ENCODE results near the gene ERO1B. TPM values are rescaled to one million over a fixed set of nuclear protein-coding genes. Genes with fewer than 3 reads are reported as not detected.
"Not testable (repeated sequence)": the region's sequence is repeated elsewhere in the genome, so short reads cannot be mapped to it uniquely, and the experiment has no call there.

ERO1B gene
- total RNA-seq, 2 experiments from 2014 or later: 1.9 to 2.0 TPM

- TF ChIP-seq CTCF (IDR thresholded peaks at IDR 0.05): no peak
- ATAC-seq (no peak), DNase-seq (no peak)
- H3K9me3 Mint-ChIP-seq: peaks cover 44% of the 10 kb centered on the region
- H3K27ac Mint-ChIP-seq: no peak overlapping the region
- H3K27me3 Mint-ChIP-seq: no peaks in the 10 kb centered on the region
- POLR2A ChIA-PET: no interaction called here
- intact Hi-C loops (cut with micrococcal nuclease): no loop called here
- H3K36me3 Mint-ChIP-seq (ENCODE audit: low read depth): peaks cover 82% of the 10 kb centered on the region
- no peak overlapping the region for H3K4me3 Mint-ChIP-seq
- no peaks in the 10 kb centered on the region for H3K4me1 Mint-ChIP-seq (ENCODE audit: low read depth)
- CTCF ChIA-PET: no interaction called here
Observed at GRCh38 chr1:236200925-236201324, 80.8 kb downstream of the ERO1B start.

GRCh38 chr1:236193184-236193583 lies 88.6 kb downstream of the ERO1B start:
- intact Hi-C loops (cut with micrococcal nuclease): no loop called here
- peaks cover 85% of the 10 kb centered on the region for H3K36me3 Mint-ChIP-seq (ENCODE audit: low read depth)

GRCh38 chr1:236188084-236188483 lies 93.7 kb downstream of the ERO1B start:
- H3K4me3 Mint-ChIP-seq; intact Hi-C loops (cut with micrococcal nuclease); H3K27me3 Mint-ChIP-seq; H3K27ac Mint-ChIP-seq; ATAC-seq; CTCF ChIA-PET; DNase-seq; POLR2A ChIA-PET; H3K4me1 Mint-ChIP-seq (ENCODE audit: low read depth): not testable (repeated sequence)
- H3K9me3 Mint-ChIP-seq: peaks cover 21% of the 10 kb centered on the region
- H3K36me3 Mint-ChIP-seq (ENCODE audit: low read depth): peaks cover 76% of the 10 kb centered on the region

More at GRCh38 chr1:236193184-236193583, 88.6 kb downstream of the ERO1B start:
- Mint-ChIP-seq H3K9me3 (peaks cover 36% of the 10 kb centered on the region), H3K4me1 (ENCODE audit: low read depth) (no peaks in the 10 kb centered on the region), H3K27me3 (no peaks in the 10 kb centered on the region), H3K27ac (no peak overlapping the region), H3K4me3 (no peak overlapping the region)
- TF ChIP-seq CTCF (IDR thresholded peaks at IDR 0.05): no peak
- CTCF ChIA-PET: no interaction called here
- ATAC-seq: no peak
- no peak for DNase-seq
- POLR2A ChIA-PET: no interaction called here

- H3K4me3 Mint-ChIP-seq, POLR2A ChIA-PET: not testable (repeated sequence)
- H3K36me3 Mint-ChIP-seq (ENCODE audit: low read depth): peaks cover 67% of the 10 kb centered on the region
Observed at GRCh38 chr1:236186471-236186870, 95.3 kb downstream of the ERO1B start.

GRCh38 chr1:236185687-236186086 lies 96.1 kb downstream of the ERO1B start:
- Mint-ChIP-seq H3K27ac (no peak overlapping the region), H3K36me3 (ENCODE audit: low read depth) (peaks cover 62% of the 10 kb centered on the region), H3K4me1 (ENCODE audit: low read depth) (peaks cover 3% of the 10 kb centered on the region), H3K4me3 (no peak overlapping the region), H3K27me3 (no peaks in the 10 kb centered on the region), H3K9me3 (peaks cover 16% of the 10 kb centered on the region)
- ChIA-PET CTCF (no interaction called here), POLR2A (no interaction called here)
- DNase-seq: no peak
- no peak for TF ChIP-seq CTCF (IDR thresholded peaks at IDR 0.05)
- ATAC-seq: no peak
- intact Hi-C loops (cut with micrococcal nuclease): no loop called here

More at GRCh38 chr1:236186471-236186870, 95.3 kb downstream of the ERO1B start:
- H3K4me1 Mint-ChIP-seq (ENCODE audit: low read depth); ATAC-seq; DNase-seq; CTCF ChIA-PET; H3K27me3 Mint-ChIP-seq; intact Hi-C loops (cut with micrococcal nuclease); H3K27ac Mint-ChIP-seq: not testable (repeated sequence)
- H3K9me3 Mint-ChIP-seq: peaks cover 21% of the 10 kb centered on the region

- Mint-ChIP-seq H3K9me3 (no peaks in the 10 kb centered on the region), H3K36me3 (ENCODE audit: low read depth) (peaks cover 25% of the 10 kb centered on the region), H3K27ac (no peak overlapping the region), H3K4me3 (no peak overlapping the region), H3K27me3 (no peaks in the 10 kb centered on the region), H3K4me1 (ENCODE audit: low read depth) (peaks cover 3% of the 10 kb centered on the region)
- DNase-seq: no peak
- CTCF ChIA-PET: no interaction called here
- no peak for ATAC-seq
- POLR2A ChIA-PET: no interaction called here
- TF ChIP-seq CTCF (IDR thresholded peaks at IDR 0.05): no peak
- intact Hi-C loops (cut with micrococcal nuclease): no loop called here
Observed at GRCh38 chr1:236181059-236181458, 100.7 kb downstream of the ERO1B start.

Data from activated CD8-positive, alpha-beta T cell treated with anti-CD3 and anti-CD28 coated beads for 36 hours (primary cell).